GM10266 (cell line): ENCODE measurements around the gene OPN3.
"Not testable (repeated sequence)": the region's sequence is repeated elsewhere in the genome, so short reads cannot be mapped to it uniquely, and the experiment has no call there.

Experiments
- DNase-seq: peaks from one replicate; pipeline ENCODE4 v3.0.0; 2012; ENCODE audit errors: extremely low spot score
- CTCF ChIP-seq: IDR thresholded peaks from 2 replicates; pipeline ENCODE4 v1.5.1; 2012; ENCODE audit warnings: mild to moderate bottlenecking, low read depth; ENCODE audit not compliant: control insufficient read depth, insufficient read depth; ENCODE audit errors: missing control alignments

Gene OPN3

GRCh38 chr1:241678536-241678935, 38.4 kb upstream of the OPN3 start:
- TF ChIP-seq CTCF, result no peak
- DNase-seq, result no peak

GRCh38 chr1:241677201-241677600, 37.0 kb upstream of the OPN3 start:
- no peak for TF ChIP-seq CTCF
- DNase-seq, result peak; percentile 47

GRCh38 chr1:241675983-241676382, 35.8 kb upstream of the OPN3 start:
- TF ChIP-seq CTCF, result no peak
- DNase-seq, result no peak

- DNase-seq, result no peak
- TF ChIP-seq CTCF, result no peak
Measured at GRCh38 chr1:241674805-241675384, 34.7 kb upstream of the OPN3 start.

- no peak for TF ChIP-seq CTCF
- no peak for DNase-seq
Measured at GRCh38 chr1:241672301-241672700, 32.1 kb upstream of the OPN3 start.

GRCh38 chr1:241666419-241666818, 26.2 kb upstream of the OPN3 start:
- no peak for TF ChIP-seq CTCF
- no peak for DNase-seq

GRCh38 chr1:241660424-241660972, 20.3 kb upstream of the OPN3 start:
- no peak for TF ChIP-seq CTCF
- no peak for DNase-seq

- not testable (repeated sequence) for DNase-seq
Measured at GRCh38 chr1:241659016-241659415, 18.8 kb upstream of the OPN3 start.
